GM19351 (cell line): ENCODE data around the gene CLN6.
"Not testable (repeated sequence)": the region's sequence is repeated elsewhere in the genome, so short reads cannot be mapped to it uniquely, and the experiment has no call there.

Experiments used
- ATAC-seq: cut with Tn5 transposase; IDR thresholded peaks from one replicate; pipeline ENCODE4 v1.9.1; 2021; ENCODE audit warnings: mild to moderate bottlenecking, moderate library complexity; ENCODE audit not compliant: unreplicated experiment

CLN6 gene

GRCh38 chr15:68224108-68224507 is 5.4 kb downstream of the CLN6 start:
- no peak for ATAC-seq

- ATAC-seq, result no peak
Measured at GRCh38 chr15:68223171-68223570, 6.4 kb downstream of the CLN6 start.

GRCh38 chr15:68222432-68222743 is 7.1 kb downstream of the CLN6 start:
- not testable (repeated sequence) for ATAC-seq

- ATAC-seq, result not testable (repeated sequence)
Measured at GRCh38 chr15:68221530-68222431, 7.7 kb downstream of the CLN6 start.

- no peak for ATAC-seq
Measured at GRCh38 chr15:68220967-68221366, 8.6 kb downstream of the CLN6 start.

GRCh38 chr15:68220489-68220888 is 9.0 kb downstream of the CLN6 start:
- ATAC-seq, result no peak

GRCh38 chr15:68218847-68219798 is 10.4 kb downstream of the CLN6 start:
- ATAC-seq, result no peak

GRCh38 chr15:68218331-68218730 is 11.2 kb downstream of the CLN6 start:
- no peak for ATAC-seq

- ATAC-seq, result no peak
Measured at GRCh38 chr15:68217341-68217740, 12.2 kb downstream of the CLN6 start.

- ATAC-seq, result no peak
Measured at GRCh38 chr15:68214838-68215254, 14.7 kb downstream of the CLN6 start.

GRCh38 chr15:68213991-68214837 is 15.3 kb downstream of the CLN6 start:
- ATAC-seq, result no peak

- not testable (repeated sequence) for ATAC-seq
Measured at GRCh38 chr15:68213491-68213845, 16.1 kb downstream of the CLN6 start.

- no peak for ATAC-seq
Measured at GRCh38 chr15:68211656-68212320, 17.7 kb downstream of the CLN6 start.

GRCh38 chr15:68210821-68211655 is 18.5 kb downstream of the CLN6 start:
- ATAC-seq, result no peak

GRCh38 chr15:68210409-68210756 is 19.1 kb downstream of the CLN6 start:
- no peak for ATAC-seq

GRCh38 chr15:68209735-68210408 is 19.7 kb downstream of the CLN6 start:
- ATAC-seq, result peak; percentile 75

GRCh38 chr15:68209272-68209671 is 20.3 kb downstream of the CLN6 start:
- no peak for ATAC-seq

- ATAC-seq, result no peak
Measured at GRCh38 chr15:68208636-68209240, 20.8 kb downstream of the CLN6 start.

- no peak for ATAC-seq
Measured at GRCh38 chr15:68208136-68208535, 21.4 kb downstream of the CLN6 start.
